Activated CD8-positive, alpha-beta memory T cell treated with anti-CD3 and anti-CD28 coated beads, Interleukin-2, amount 10 ng/mL, durations not matched to agents 7 days and 5 days (primary cell): ENCODE measurements around the gene PLXDC1. TPM values are rescaled to one million over a fixed set of nuclear protein-coding genes. Genes with fewer than 3 reads are reported as not detected.

Experiments used
- ATAC-seq: fragments of 150-1000 bp; cut with Tn5 transposase; one replicate; pipeline ENCODE4 v1.10.0; 2021; ENCODE audit warnings: moderate library complexity
- CTCF ChIA-PET: fragments of 350-600 bp; sonication (Branson Sonifier 250); formaldehyde crosslinking; loops from one replicate; lab custom pipeline; 2021; ENCODE audit warnings: antibody characterized with exemption; lab: Charles Lee
- DNase-seq: peaks from one replicate; pipeline ENCODE4 v3.0.0-alpha.2; 2020
- H3K27ac Mint-ChIP-seq: one replicate; pipeline ENCODE4 v1.8.0; 2021; ENCODE audit warnings: mild to moderate bottlenecking, mixed read lengths
- H3K27me3 Mint-ChIP-seq: one replicate; pipeline ENCODE4 v1.8.0; 2021; ENCODE audit warnings: mixed read lengths
- H3K36me3 Mint-ChIP-seq: one replicate; pipeline ENCODE4 v1.8.0; 2021; ENCODE audit warnings: mild to moderate bottlenecking, mixed read lengths
- H3K4me1 Mint-ChIP-seq: one replicate; pipeline ENCODE4 v1.8.0; 2021; ENCODE audit warnings: mixed read lengths
- H3K4me3 Mint-ChIP-seq: one replicate; pipeline ENCODE4 v1.8.0; 2021; ENCODE audit warnings: mild to moderate bottlenecking, moderate library complexity, mixed read lengths
- H3K9me3 Mint-ChIP-seq: one replicate; pipeline ENCODE4 v1.8.0; 2022; ENCODE audit warnings: low read depth, mixed read lengths
- total RNA-seq, 2 experiments: library from RNA; stranded (reverse); gene quantifications; one replicate each; pipeline ENCODE4 v1.2.3, GENCODE V29; 2021

The PLXDC1 gene
- total RNA-seq, 2 experiments from 2014 or later: 1.2 to 9.0 TPM

DNA sequence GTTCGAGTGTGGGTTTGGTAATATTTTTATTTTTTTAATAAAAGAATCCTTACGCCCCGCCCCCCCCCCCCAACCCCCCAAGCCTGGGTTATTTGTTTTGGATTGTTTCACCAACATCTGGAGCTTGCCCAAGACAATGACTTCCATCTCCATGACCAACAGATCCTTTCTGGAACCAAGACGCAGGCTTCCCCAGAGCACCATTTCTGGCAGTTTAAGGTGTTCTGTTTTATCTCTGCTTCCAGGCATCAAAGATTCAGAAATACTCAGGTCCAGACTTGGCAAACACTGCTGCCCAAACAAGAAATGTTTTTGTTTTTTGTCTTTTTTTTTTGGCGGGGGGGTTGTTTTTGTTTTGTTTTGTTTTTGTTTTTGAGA lies 56.1 kb downstream of the PLXDC1 start:
- H3K27me3 Mint-ChIP-seq: peaks cover 6% of the 10 kb centered on the region
- peak overlapping the region; percentile 16 for H3K4me3 Mint-ChIP-seq
- peaks cover 68% of the 10 kb centered on the region for H3K4me1 Mint-ChIP-seq
- CTCF ChIA-PET: interaction anchor here (1.0 to 3.7 kb wide), 6 partner anchors 13 to 138 kb away, joined by 3 to 28 read pairs (median 5); partner anchors contain the start of gene PLXDC1
- ATAC-seq (no peak), DNase-seq (no peak)
- H3K36me3 Mint-ChIP-seq: peaks cover 1% of the 10 kb centered on the region
- H3K9me3 Mint-ChIP-seq: no peaks in the 10 kb centered on the region
- H3K27ac Mint-ChIP-seq: peak overlapping the region; percentile 92

DNA sequence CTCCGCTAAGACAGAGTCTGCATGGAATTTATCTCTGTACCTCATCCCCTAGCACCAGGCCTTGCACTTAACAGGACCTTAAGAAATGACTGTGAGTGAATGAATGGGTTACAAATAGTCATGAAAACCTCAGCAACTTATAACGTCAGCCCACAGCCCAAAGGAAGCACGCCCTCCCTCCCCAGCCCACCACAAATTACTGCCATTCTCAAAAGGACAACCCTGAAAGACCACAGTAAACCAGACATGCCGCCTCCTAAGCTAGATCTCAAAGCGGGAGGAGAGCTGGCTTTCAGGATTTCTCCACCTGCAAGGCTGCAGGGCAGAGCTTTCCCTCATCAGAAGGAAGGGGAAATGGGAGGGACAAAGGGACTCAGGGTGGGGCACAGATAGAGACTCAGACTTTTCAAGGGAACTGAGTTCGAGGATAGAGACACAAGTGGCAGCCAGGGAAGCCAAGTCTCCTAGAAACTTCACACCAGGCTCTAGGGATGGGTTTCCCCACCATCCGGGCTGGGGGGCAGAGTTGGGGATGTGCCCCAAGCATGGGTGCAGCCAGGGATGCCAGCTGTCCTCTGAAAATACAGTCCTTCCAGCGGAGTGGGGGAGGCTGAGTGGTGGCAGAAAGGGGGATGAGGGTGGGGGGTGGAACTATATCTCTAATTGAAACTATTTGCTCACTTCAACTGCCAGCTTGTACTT lies 56.7 kb downstream of the PLXDC1 start:
- peak overlapping the region; percentile 56 for H3K4me3 Mint-ChIP-seq
- peak overlapping the region; percentile 95 for H3K27ac Mint-ChIP-seq
- DNase-seq: peak; percentile 89
- peak; percentile 55 for ATAC-seq
- H3K9me3 Mint-ChIP-seq: no peaks in the 10 kb centered on the region
- peaks cover 6% of the 10 kb centered on the region for H3K27me3 Mint-ChIP-seq
- H3K36me3 Mint-ChIP-seq: peaks cover 1% of the 10 kb centered on the region
- CTCF ChIA-PET: interaction anchor here (1.0 to 3.7 kb wide), 7 partner anchors 14 to 139 kb away, joined by 3 to 28 read pairs (median 7); partner anchors contain the start of gene PLXDC1
- peaks cover 68% of the 10 kb centered on the region for H3K4me1 Mint-ChIP-seq

DNA sequence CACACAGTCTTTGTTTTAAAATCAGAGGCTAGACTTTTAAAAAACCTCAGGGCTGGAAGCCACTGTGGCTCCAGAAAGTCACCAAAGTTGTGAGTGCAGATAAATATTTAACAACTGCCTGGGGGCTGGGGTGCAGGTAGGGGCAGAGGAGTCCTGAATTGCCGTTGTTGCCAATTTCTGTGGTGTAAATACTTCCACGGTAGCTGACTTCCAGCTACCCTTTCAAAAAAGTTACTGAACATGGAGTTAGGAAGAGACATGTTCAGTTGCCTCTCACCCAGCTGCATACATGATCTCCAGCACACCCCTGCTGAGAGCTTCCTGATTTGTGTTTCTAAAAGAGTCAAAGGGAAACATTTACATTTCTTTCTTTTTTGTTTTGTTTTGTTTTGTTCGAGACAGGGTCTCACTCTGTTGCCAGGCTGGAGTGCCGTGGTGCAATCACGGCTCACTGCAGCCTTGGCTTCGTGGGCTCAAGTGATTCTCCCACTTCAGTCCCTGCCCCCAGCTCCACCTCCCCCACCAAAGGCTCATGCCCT lies 58.7 kb downstream of the PLXDC1 start:
- ATAC-seq (peak; percentile 21), DNase-seq (no peak)
- Mint-ChIP-seq H3K4me1 (peaks cover 63% of the 10 kb centered on the region), H3K36me3 (no peaks in the 10 kb centered on the region), H3K9me3 (no peaks in the 10 kb centered on the region), H3K4me3 (peak overlapping the region; percentile 69), H3K27me3 (no peaks in the 10 kb centered on the region), H3K27ac (peak overlapping the region; percentile 98)
- CTCF ChIA-PET: interaction anchor here (0.7 to 3.0 kb wide), 13 partner anchors 10 to 239 kb away, joined by 3 to 29 read pairs (median 3); partner anchors contain the start of genes LASP1, PLXDC1 and RPL23

DNA sequence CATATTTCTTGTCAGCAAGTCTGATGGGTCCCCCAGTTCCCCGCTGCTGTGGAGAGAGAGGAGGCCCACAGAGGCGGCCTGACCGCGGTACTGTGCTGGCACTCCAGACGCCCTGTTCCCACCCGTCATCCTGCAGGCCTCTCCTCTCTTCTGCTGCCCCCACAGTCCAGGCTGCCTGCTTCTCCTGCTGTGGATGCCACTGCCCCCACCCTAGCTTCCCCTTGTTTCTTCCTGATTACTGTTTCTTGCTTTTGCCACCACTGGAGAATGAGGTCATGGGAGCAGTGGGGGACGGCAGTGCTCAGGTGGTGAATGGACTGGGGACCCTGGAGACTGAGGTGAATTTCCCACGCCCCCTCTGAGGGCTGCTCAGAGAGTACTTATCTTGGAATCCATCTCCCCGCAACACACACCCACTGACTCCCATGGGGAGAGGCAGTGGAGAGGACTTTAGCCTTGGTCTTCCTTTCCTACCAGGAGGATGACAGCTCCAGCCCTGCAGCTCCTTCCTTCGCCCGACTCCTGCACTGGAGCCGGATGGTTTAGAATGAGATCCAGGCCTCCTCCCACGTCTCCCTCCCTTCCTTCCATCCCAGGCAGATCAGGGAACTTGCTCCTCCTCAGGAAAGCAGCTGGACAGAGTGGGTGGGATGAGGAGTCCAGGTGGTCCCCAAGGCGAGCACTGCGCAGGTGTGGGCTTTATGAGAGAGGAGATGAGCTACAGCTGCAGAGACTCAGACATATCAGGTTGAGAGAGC lies 60.4 kb downstream of the PLXDC1 start:
- H3K9me3 Mint-ChIP-seq: no peaks in the 10 kb centered on the region
- no peak for DNase-seq
- no peak for ATAC-seq
- CTCF ChIA-PET: interaction anchor here (0.7 to 3.0 kb wide), 7 partner anchors 26 to 109 kb away, joined by 3 to 29 read pairs (median 11); partner anchors contain the start of gene PLXDC1
- peaks cover 49% of the 10 kb centered on the region for H3K4me1 Mint-ChIP-seq
- peak overlapping the region; percentile 46 for H3K27ac Mint-ChIP-seq
- no peak overlapping the region for H3K4me3 Mint-ChIP-seq
- no peaks in the 10 kb centered on the region for H3K27me3 Mint-ChIP-seq
- H3K36me3 Mint-ChIP-seq: no peaks in the 10 kb centered on the region

- Mint-ChIP-seq H3K36me3 (no peaks in the 10 kb centered on the region), H3K27me3 (no peaks in the 10 kb centered on the region), H3K9me3 (no peaks in the 10 kb centered on the region), H3K4me3 (no peak overlapping the region), H3K27ac (no peak overlapping the region), H3K4me1 (peaks cover 42% of the 10 kb centered on the region)
- ATAC-seq (no peak), DNase-seq (no peak)
- CTCF ChIA-PET: no interaction called here
These were observed 61.0 kb downstream of the PLXDC1 start for GRCh38 chr17:39090400-39090799.

- H3K36me3 Mint-ChIP-seq: no peaks in the 10 kb centered on the region
- CTCF ChIA-PET: interaction anchor here (1.3 to 2.0 kb wide), 4 partner anchors 13 to 90 kb away, joined by 3 to 4 read pairs (median 4); no protein-coding TSS in a partner anchor
- no peak for ATAC-seq
These were observed 66.9 kb downstream of the PLXDC1 start for GRCh38 chr17:39084558-39084957.

DNA sequence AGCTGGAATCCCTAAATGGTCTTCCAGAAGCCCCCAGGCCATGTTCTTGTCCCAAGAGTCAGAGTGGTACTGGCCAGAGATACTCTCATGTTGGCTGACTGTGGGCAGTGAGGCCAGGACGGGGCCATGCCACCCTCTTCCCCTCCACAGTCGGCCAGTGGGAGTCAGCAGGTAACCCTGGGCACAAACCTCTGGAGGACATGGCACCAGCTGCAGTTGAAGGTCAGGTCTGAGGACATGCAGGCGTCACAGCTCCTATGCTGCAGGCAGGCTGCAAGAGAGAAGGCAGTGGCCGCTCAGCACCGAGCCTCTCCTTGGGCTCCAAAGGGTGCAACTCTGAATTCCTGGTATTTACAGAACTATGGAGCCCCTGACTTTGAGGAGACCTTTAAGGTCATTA lies 68.2 kb downstream of the PLXDC1 start:
- Mint-ChIP-seq H3K36me3 (no peaks in the 10 kb centered on the region), H3K27me3 (no peaks in the 10 kb centered on the region), H3K27ac (no peak overlapping the region), H3K4me3 (no peak overlapping the region), H3K4me1 (no peaks in the 10 kb centered on the region), H3K9me3 (no peaks in the 10 kb centered on the region)
- CTCF ChIA-PET: interaction anchor here (0.7 to 1.7 kb wide), 4 partner anchors 17 to 100 kb away, joined by 3 to 5 read pairs (median 4); no protein-coding TSS in a partner anchor
- ATAC-seq (no peak), DNase-seq (no peak)

More at GRCh38 chr17:39084558-39084957, 66.9 kb downstream of the PLXDC1 start:
- Mint-ChIP-seq H3K4me1 (no peaks in the 10 kb centered on the region), H3K27me3 (no peaks in the 10 kb centered on the region), H3K27ac (no peak overlapping the region), H3K9me3 (no peaks in the 10 kb centered on the region), H3K4me3 (no peak overlapping the region)
- DNase-seq: no peak

- no peaks in the 10 kb centered on the region for H3K36me3 Mint-ChIP-seq
- no peaks in the 10 kb centered on the region for H3K27me3 Mint-ChIP-seq
- no peak overlapping the region for H3K27ac Mint-ChIP-seq
- H3K4me3 Mint-ChIP-seq: no peak overlapping the region
- CTCF ChIA-PET: interaction anchor here (0.8 to 1.7 kb wide), 3 partner anchors 16 to 82 kb away, joined by 3 to 5 read pairs (median 4); no protein-coding TSS in a partner anchor
- peaks cover 5% of the 10 kb centered on the region for H3K4me1 Mint-ChIP-seq
- no peaks in the 10 kb centered on the region for H3K9me3 Mint-ChIP-seq
- no peak for DNase-seq
- ATAC-seq: no peak
These were observed 69.0 kb downstream of the PLXDC1 start for GRCh38 chr17:39082482-39082881.

- Mint-ChIP-seq H3K4me3 (no peak overlapping the region), H3K4me1 (peaks cover 5% of the 10 kb centered on the region), H3K27ac (no peak overlapping the region), H3K9me3 (no peaks in the 10 kb centered on the region), H3K27me3 (no peaks in the 10 kb centered on the region), H3K36me3 (no peaks in the 10 kb centered on the region)
- CTCF ChIA-PET: interaction anchor here (1.7 kb wide), 2 partner anchors 71 to 83 kb away, joined by 4 to 5 read pairs; no protein-coding TSS in a partner anchor
- DNase-seq: no peak
- no peak for ATAC-seq
These were observed 69.6 kb downstream of the PLXDC1 start for GRCh38 chr17:39081851-39082250.

- CTCF ChIA-PET: interaction anchor here (1.1 kb wide), 1 partner anchor 97 kb away, joined by 3 read pairs; no protein-coding TSS in a partner anchor
- ATAC-seq: no peak
- no peaks in the 10 kb centered on the region for H3K36me3 Mint-ChIP-seq
- H3K27ac Mint-ChIP-seq: no peak overlapping the region
- H3K9me3 Mint-ChIP-seq: no peaks in the 10 kb centered on the region
- peaks cover 5% of the 10 kb centered on the region for H3K4me1 Mint-ChIP-seq
- no peak overlapping the region for H3K4me3 Mint-ChIP-seq
- H3K27me3 Mint-ChIP-seq: no peaks in the 10 kb centered on the region
- no peak for DNase-seq
These were observed 70.9 kb downstream of the PLXDC1 start for GRCh38 chr17:39080421-39081078.

DNA sequence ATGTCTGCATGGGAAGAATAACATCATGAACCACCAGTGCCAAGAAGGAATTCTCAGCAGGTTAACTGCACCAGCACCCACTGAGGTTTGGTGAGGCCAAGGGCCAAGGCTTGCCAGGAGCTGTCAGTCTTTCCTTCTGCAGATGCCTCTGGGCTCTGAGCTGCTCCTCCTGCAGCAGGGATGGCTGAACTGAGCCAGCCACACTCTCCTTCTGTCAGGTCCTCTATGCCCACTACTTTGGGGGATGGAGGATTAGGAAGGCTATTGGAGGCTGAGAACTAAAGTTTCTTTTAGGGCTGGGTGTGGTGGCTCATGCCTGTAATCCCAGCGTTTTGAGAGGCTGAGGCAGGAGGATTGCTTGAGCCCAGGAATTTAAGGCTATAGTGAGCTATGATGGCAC lies 71.6 kb downstream of the PLXDC1 start:
- Mint-ChIP-seq H3K4me3 (no peak overlapping the region), H3K9me3 (no peaks in the 10 kb centered on the region), H3K36me3 (no peaks in the 10 kb centered on the region), H3K4me1 (peaks cover 5% of the 10 kb centered on the region), H3K27me3 (no peaks in the 10 kb centered on the region), H3K27ac (no peak overlapping the region)
- no peak for ATAC-seq
- no peak for DNase-seq
- CTCF ChIA-PET: interaction anchor here (1.1 to 1.3 kb wide), 2 partner anchors 85 to 97 kb away, joined by 3 read pairs; no protein-coding TSS in a partner anchor

GRCh38 chr17:39077866-39078265 lies 73.6 kb downstream of the PLXDC1 start:
- Mint-ChIP-seq H3K4me1 (peaks cover 14% of the 10 kb centered on the region), H3K36me3 (no peaks in the 10 kb centered on the region), H3K27me3 (no peaks in the 10 kb centered on the region), H3K9me3 (no peaks in the 10 kb centered on the region), H3K27ac (no peak overlapping the region), H3K4me3 (no peak overlapping the region)
- DNase-seq (no peak), ATAC-seq (no peak)
- CTCF ChIA-PET: interaction anchor here (0.9 to 1.0 kb wide), 2 partner anchors 74 to 97 kb away, joined by 3 to 4 read pairs; partner anchors contain the start of gene PLXDC1
